Astrocyte of the cerebellum (primary cell): Measurements from ENCODE around the gene EPHA2.

Experiments used
- DNase-seq: peaks from one replicate; pipeline ENCODE4 v3.0.0-alpha.2; 2011; ENCODE audit warnings: low read depth
- H3K4me3 ChIP-seq: 2 replicates; pipeline ENCODE4 v1.5.1; 2011; ENCODE audit warnings: mild to moderate bottlenecking, low read depth, low read length, moderate library complexity
- CTCF ChIP-seq: IDR thresholded peaks from 2 replicates; pipeline ENCODE4 v1.5.1; 2012; ENCODE audit warnings: low read length, low read depth, moderate library complexity, mild to moderate bottlenecking; ENCODE audit errors: missing control alignments
- in situ Hi-C: cut with HindIII; loops from 2 replicates; pipeline ENCODE4 v1.10.0; 2017; ENCODE audit warnings: low sequenced_read_pairs

The EPHA2 gene

GRCh38 chr1:16134066-16134801 is 21.6 kb downstream of the EPHA2 start:
- no peak for TF ChIP-seq CTCF
- DNase-seq = no peak
- H3K4me3 ChIP-seq = no peak overlapping the region
- in situ Hi-C loops = no loop called here

- in situ Hi-C loops = no loop called here
- DNase-seq = no peak
- H3K4me3 ChIP-seq = no peak overlapping the region
- TF ChIP-seq CTCF = no peak
Measured at GRCh38 chr1:16133007-16133961, 22.6 kb downstream of the EPHA2 start.

GRCh38 chr1:16132325-16132785 is 23.5 kb downstream of the EPHA2 start:
- H3K4me3 ChIP-seq = no peak overlapping the region
- no peak for DNase-seq
- no peak for TF ChIP-seq CTCF
- in situ Hi-C loops = no loop called here

GRCh38 chr1:16131636-16132324 is 24.1 kb downstream of the EPHA2 start:
- TF ChIP-seq CTCF = no peak
- in situ Hi-C loops = no loop called here
- DNase-seq = no peak
- H3K4me3 ChIP-seq = no peak overlapping the region

- no peak overlapping the region for H3K4me3 ChIP-seq
- in situ Hi-C loops = no loop called here
- DNase-seq = no peak
- no peak for TF ChIP-seq CTCF
Measured at GRCh38 chr1:16130827-16131226, 25.0 kb downstream of the EPHA2 start.

GRCh38 chr1:16129921-16130543 is 25.8 kb downstream of the EPHA2 start:
- in situ Hi-C loops = loop anchor here (5.0 kb wide), 2 partner anchors 63 to 87 kb away; no protein-coding TSS in a partner anchor
- no peak for TF ChIP-seq CTCF
- no peak overlapping the region for H3K4me3 ChIP-seq
- no peak for DNase-seq
